GM15510 (cell line): ENCODE results near the gene SNX8.

ENCODE experiments used
- POLR2A ChIP-seq: IDR thresholded peaks from 3 replicates; pipeline ENCODE4 v1.6.1; 2011; ENCODE audit warnings: borderline replicate concordance; ENCODE audit not compliant: insufficient read length; ENCODE audit errors: extremely low read depth

Gene SNX8

GRCh38 chr7:2227699-2228098, 86.5 kb downstream of the SNX8 start:
- TF ChIP-seq POLR2A, result no peak

- TF ChIP-seq POLR2A, result no peak
These were observed 88.4 kb downstream of the SNX8 start for GRCh38 chr7:2225830-2226229.

DNA sequence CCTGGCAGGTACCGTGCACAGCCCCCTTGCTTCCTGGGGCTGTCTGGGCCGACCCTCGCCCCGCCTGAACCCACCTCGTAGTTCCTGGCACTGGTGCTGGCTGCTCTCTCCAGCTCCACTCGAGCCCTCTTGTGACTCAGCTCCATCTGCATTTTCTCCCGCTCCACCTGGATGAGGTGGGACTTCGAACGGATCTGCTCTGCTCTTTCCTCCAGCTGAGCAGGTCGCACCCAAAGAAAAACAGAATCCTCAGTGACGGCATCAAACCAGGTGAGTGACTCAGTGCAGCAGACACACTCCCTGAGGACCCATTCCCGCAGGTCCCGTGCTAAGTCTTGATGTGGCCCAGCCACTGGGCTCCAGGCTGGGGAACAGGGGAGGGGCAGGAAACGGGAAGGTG, 88.9 kb downstream of the SNX8 start:
- TF ChIP-seq POLR2A, result no peak

- no peak for TF ChIP-seq POLR2A
These were observed 89.3 kb downstream of the SNX8 start for GRCh38 chr7:2224934-2225333.

- no peak for TF ChIP-seq POLR2A
These were observed 89.7 kb downstream of the SNX8 start for GRCh38 chr7:2224491-2224928.

DNA sequence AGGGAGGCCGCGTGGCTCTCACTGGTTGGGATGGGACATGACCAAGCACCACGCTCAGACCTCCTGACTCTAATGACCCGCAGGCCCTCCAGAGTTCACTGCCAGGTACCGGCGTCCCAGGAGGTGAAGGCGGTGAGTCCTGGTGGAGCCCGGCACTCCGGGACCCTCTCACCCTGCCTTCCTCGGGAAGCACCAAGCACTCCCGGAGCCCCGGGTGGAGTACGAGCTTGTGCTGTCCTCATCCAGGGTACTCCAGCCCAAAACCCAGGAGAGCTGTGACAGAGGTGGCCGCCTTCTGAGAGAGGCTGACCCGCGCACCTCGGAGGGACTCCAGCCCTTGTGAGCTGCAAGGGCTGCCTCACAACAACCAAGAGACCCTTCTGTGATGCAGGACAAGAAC, 90.9 kb downstream of the SNX8 start:
- TF ChIP-seq POLR2A, result no peak

- TF ChIP-seq POLR2A, result no peak
These were observed 91.7 kb downstream of the SNX8 start for GRCh38 chr7:2222516-2222915.

DNA sequence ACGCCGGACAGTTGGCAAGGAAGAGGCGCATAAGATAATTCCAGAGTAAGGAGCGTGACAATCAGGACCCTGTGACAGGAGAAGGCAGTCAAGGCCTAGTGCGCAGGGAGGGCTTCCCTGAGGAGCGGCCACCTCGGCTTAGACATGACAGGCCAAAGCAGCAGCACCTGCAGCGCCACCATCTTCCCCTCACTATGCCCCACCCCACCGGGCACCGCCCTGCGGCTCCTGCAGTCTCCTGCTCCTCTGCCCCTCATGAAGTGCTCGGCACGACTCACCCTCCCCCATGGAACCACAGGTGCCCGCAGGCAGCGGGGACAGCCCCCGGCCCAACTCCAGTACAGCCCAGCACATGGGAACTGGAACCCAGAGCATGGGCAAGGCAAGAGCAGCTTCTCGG, 93.3 kb downstream of the SNX8 start:
- TF ChIP-seq POLR2A, result no peak

GRCh38 chr7:2220506-2220905, 93.7 kb downstream of the SNX8 start:
- no peak for TF ChIP-seq POLR2A

- TF ChIP-seq POLR2A, result no peak
These were observed 94.2 kb downstream of the SNX8 start for GRCh38 chr7:2220030-2220429.

- TF ChIP-seq POLR2A, result no peak
These were observed 94.6 kb downstream of the SNX8 start for GRCh38 chr7:2219606-2220005.

- TF ChIP-seq POLR2A, result no peak
These were observed 95.1 kb downstream of the SNX8 start for GRCh38 chr7:2219136-2219535.

DNA sequence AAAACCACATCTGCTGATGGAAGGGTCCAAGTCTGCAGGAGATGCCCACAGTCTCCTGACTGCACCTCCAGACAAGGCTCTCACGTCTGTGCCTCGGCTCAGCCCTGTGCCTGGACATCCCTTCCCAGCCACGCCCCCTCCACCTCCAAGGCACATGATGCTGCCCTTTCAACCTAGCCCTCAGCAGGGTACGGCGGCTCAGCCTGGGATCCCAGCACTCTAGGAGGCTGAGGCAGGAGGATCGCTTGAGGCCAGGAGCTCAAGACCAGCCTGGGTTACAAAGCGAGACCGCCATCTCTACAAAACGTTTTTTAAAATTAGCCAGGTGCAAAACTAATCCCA, 95.8 kb downstream of the SNX8 start:
- TF ChIP-seq POLR2A, result no peak

DNA sequence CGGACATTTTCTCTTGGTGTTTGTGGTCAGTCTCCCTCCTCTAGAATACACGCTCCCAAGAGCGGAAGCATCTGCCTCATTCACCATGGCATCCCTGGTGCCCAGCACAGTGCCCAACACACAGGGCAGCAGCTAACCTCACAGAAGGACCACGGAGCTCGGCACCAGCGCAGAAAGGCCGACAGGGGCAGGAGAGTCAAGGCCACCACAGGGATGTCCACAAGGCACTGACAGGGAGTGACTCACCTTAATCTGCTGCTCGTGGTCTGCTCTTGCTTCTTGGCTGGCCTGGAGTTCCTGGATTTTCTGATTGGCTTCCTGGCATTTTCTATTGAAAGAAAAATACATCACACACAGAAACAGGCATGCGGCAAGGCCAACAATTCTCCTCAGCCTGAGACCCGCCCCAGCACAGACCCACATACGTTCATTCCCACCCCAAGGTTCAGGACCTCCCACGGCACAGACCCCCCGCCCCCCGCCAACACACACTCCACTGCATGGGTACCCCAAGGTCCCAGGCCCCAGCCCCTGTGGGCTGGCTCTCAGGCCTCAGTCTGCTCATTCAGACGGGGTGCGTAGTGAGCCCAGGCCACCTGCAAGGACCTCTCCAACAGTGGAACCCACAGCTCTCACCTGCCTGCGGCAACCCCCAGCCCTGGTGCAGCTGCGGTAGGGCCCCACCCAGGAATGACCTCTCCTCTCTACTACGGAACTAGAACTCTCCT, 96.4 kb downstream of the SNX8 start:
- TF ChIP-seq POLR2A, result no peak

- no peak for TF ChIP-seq POLR2A
These were observed 97.0 kb downstream of the SNX8 start for GRCh38 chr7:2217206-2217605.

DNA sequence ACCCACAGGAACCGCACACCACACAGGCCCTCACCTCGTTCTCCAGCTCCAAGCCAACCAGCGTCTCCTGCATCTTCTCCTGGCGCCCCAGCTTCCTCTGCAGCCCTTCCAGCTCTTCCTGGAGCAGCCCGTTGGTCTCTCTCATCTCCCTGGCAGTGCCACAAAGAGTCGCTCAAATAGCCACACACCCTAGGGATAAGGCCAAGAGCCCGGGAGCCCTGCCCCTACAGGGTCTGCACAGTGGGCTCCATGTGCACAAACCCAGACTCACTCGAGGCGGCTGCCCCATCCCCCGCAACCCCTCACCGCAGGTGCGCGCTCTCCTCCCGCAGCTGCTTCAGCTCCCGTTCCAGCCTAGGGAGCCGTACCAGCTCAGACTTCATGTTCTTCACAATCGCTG, 98.4 kb downstream of the SNX8 start:
- TF ChIP-seq POLR2A, result no peak

GRCh38 chr7:2214636-2215035, 99.6 kb downstream of the SNX8 start:
- no peak for TF ChIP-seq POLR2A

DNA sequence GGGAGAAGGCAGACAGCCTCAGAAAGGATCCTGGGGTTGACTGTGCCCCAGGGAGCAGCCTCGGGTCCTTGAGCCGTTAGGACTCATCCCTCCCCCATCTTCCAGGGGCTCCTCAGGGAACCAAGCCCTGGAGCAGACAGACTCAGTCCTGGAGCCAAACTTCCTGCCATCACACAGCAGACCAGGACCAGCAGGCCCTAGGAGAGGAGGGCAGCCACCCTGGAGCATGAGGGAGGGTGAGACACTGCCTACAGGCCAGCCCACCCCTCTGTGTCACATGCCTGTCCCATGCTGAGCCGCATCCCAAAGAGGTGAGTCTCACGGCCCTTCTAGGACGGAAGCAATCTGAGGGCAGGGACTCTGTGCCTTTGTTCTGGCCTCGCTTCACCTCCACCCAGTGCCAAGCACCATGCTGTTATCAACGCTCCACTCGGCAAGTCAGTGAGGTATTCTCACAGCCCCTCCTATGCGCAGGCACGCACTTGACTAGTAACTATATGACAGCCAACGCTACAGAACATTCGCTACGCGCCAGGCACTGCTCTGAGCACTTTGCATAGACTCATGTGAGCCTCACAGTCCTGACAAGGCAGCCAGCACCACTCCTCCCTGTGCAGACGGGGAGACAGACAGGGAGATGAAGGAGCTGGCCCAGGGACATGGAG, 100.6 kb downstream of the SNX8 start:
- TF ChIP-seq POLR2A, result no peak

- TF ChIP-seq POLR2A, result no peak
These were observed 101.3 kb downstream of the SNX8 start for GRCh38 chr7:2212906-2213305.
